ENCODE data around the gene CDX2. TPM values are rescaled to one million over a fixed set of nuclear protein-coding genes. Genes with fewer than 3 reads are reported as not detected.

CDX2 gene
- total RNA-seq, 4 donors from 2014 or later, result 0.56 TPM; not detected in 3

DNA sequence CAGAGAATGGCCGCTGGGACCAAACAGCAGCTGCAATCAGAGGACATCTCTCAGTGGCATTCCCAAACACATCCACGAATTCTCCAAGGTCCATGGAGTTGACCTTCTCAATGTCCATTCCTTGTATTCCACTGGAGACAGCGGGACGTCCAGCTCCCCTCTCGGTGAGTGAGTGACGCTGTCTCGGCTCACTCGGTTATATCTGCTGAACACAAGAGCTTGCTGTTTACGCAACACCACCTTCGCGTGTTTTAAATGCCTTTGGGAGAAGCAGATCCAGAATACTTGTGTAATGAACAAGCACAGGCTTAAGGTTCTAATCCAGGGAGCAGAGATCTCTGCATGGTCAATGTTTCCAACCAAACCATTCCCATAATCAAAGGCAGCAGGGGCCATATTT lies 19.4 kb upstream of the CDX2 start, which contains the start of gene URAD:
TSS of gene URAD (minus strand) at position 174 of the 400 bp plus-strand sequence. CDS start at position 118, 56 bp downstream.
- Histone ChIP-seq H3K27ac (no peak within 1 kb of the TSS), H3K9me3 (no peaks in the 10 kb centered on the region), H3K4me1 (no peaks in the 10 kb centered on the region), H3K4me3 (no peak within 1 kb of the TSS), H3K27me3 (peaks cover 6 to 21% (median 12%) of the 10 kb centered on the region in 3 donors), H3K36me3 (no peaks in the 10 kb centered on the region)
- intact Hi-C loops (cut with DNase I; ENCODE audit: low total_unique reads) (loop anchor here (10.0 kb wide), 1 partner anchor 1004 kb away; no protein-coding TSS in a partner anchor), in situ Hi-C loops (cut with MboI; ENCODE audit: low sequenced_read_pairs in 4 of 4) (loop anchor here (5.0 to 25.0 kb wide), 9 partner anchors 151 to 1004 kb away; no protein-coding TSS in a partner anchor)
- ATAC-seq (no peak), DNase-seq (no peak)
- TF ChIP-seq, protein P1, sequence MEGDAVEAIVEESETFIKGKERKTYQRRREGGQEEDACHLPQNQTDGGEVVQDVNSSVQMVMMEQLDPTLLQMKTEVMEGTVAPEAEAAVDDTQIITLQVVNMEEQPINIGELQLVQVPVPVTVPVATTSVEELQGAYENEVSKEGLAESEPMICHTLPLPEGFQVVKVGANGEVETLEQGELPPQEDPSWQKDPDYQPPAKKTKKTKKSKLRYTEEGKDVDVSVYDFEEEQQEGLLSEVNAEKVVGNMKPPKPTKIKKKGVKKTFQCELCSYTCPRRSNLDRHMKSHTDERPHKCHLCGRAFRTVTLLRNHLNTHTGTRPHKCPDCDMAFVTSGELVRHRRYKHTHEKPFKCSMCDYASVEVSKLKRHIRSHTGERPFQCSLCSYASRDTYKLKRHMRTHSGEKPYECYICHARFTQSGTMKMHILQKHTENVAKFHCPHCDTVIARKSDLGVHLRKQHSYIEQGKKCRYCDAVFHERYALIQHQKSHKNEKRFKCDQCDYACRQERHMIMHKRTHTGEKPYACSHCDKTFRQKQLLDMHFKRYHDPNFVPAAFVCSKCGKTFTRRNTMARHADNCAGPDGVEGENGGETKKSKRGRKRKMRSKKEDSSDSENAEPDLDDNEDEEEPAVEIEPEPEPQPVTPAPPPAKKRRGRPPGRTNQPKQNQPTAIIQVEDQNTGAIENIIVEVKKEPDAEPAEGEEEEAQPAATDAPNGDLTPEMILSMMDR (IDR thresholded peaks at IDR 0.05 in 4 of 5, conservative IDR thresholded peaks at IDR 0.05 in 1 of 5), result no peak
- no peak for TF ChIP-seq POLR2A (IDR thresholded peaks at IDR 0.05)

DNA sequence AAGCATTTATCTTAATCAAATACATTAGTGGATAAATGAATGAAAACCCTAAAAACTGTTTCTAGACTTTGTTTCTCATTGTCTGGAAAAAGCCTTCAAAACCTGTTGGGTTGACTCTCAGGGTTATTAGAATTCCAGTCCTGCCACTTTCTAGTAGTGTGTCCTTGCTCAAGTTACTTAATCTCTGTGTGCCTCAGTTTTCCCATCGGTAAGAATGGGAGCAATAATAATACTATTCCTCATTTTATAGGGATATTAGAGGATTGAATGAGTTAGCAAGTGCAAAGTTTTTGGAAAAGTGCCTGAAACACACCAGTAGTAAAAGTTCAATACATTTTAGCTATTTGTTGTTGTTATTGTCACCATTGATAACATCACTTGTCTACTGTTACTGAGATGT lies 16.5 kb upstream of the CDX2 start:
- peaks cover 35 to 51% (median 37%) of the 10 kb centered on the region in 3 donors for H3K27me3 ChIP-seq
- no peak for DNase-seq
- no peak for ATAC-seq
- no peak overlapping the region for H3K4me3 ChIP-seq
- H3K36me3 ChIP-seq, result no peaks in the 10 kb centered on the region
- in situ Hi-C loops (cut with MboI; ENCODE audit: low sequenced_read_pairs in 4 of 4) (loop anchor here (5.0 to 25.0 kb wide), 9 partner anchors 148 to 1001 kb away; no protein-coding TSS in a partner anchor), intact Hi-C loops (cut with DNase I; ENCODE audit: low total_unique reads) (loop anchor here (10.0 kb wide), 1 partner anchor 1001 kb away; no protein-coding TSS in a partner anchor)
- no peak overlapping the region for H3K27ac ChIP-seq
- TF ChIP-seq POLR2A (IDR thresholded peaks at IDR 0.05), result no peak
- TF ChIP-seq, protein P1 (IDR thresholded peaks at IDR 0.05 in 4 of 5, conservative IDR thresholded peaks at IDR 0.05 in 1 of 5), result no peak
- no peaks in the 10 kb centered on the region for H3K4me1 ChIP-seq
- no peaks in the 10 kb centered on the region for H3K9me3 ChIP-seq

DNA sequence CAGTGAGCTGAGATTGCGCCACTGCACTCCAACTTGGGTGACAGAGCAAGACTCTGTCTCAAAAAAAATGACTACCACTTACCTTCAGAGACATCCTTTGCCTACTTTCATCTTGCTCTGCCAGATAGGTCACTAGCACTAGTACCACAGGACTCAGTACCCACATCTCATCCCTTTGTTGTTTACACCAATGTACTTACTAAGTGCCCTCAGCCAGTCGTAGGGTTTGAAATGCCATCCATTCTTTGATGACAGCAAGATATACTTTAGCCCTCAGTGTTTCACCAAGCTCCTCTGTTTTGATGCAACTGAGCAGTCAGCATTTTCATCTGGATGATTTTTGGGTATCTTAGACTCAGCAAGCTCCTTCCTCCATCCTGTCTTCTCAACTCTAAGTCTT lies 13.2 kb upstream of the CDX2 start:
- H3K27ac ChIP-seq, result no peak overlapping the region
- in situ Hi-C loops (cut with MboI; ENCODE audit: low sequenced_read_pairs in 4 of 4) (loop anchor here (5.0 to 25.0 kb wide), 9 partner anchors 145 to 998 kb away; no protein-coding TSS in a partner anchor), intact Hi-C loops (cut with DNase I; ENCODE audit: low total_unique reads) (loop anchor here (5.0 to 10.0 kb wide), 2 partner anchors 605 to 998 kb away; no protein-coding TSS in a partner anchor)
- H3K4me1 ChIP-seq, result peaks cover 6 to 7% of the 10 kb centered on the region in 2 donors
- TF ChIP-seq, protein P1 (IDR thresholded peaks at IDR 0.05 in 4 of 5, conservative IDR thresholded peaks at IDR 0.05 in 1 of 5), result no peak
- no peak for TF ChIP-seq POLR2A (IDR thresholded peaks at IDR 0.05)
- peaks cover 63 to 71% (median 65%) of the 10 kb centered on the region in 3 donors for H3K27me3 ChIP-seq
- no peaks in the 10 kb centered on the region for H3K9me3 ChIP-seq
- H3K4me3 ChIP-seq, result no peak overlapping the region
- DNase-seq, result no peak
- H3K36me3 ChIP-seq, result no peaks in the 10 kb centered on the region
- no peak for ATAC-seq

DNA sequence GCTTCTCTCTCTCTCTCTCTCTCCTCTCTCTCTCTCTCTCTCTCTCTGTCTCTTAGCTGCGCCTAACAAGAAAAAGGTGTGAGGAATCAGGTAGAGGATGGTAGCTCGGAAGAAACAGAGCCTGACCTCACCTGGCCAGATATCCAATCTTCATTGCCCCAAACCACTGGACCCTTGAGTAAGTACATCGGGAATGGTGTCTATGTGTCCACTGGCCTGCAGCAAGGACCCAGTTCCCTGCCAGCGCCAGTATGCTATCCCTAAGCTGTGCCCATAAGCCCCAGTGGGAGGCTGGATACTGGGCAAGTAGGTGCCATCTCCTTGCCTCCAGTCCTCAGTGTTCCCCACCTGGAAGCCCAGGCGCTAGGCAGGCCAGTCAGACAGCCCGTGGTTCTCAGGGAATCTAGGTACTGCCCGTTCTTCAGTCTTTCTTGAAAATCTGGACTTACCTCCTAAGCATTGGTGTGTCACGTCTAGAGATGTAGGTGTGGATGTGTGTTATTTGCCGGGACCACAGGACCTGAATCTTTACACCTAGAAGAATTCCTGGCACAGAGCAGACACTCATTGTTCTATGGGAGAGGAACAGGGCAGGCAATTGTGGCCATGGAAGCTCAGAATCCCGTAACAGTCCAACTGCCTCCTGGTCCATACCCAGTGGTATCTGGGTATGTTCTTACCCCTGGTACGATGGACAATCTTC lies 12.0 kb upstream of the CDX2 start:
- no peaks in the 10 kb centered on the region for H3K9me3 ChIP-seq
- no peak overlapping the region for H3K27ac ChIP-seq
- in situ Hi-C loops (cut with MboI; ENCODE audit: low sequenced_read_pairs in 4 of 4), result loop anchor here (5.0 to 25.0 kb wide), 9 partner anchors 144 to 996 kb away; no protein-coding TSS in a partner anchor
- intact Hi-C loops (cut with DNase I; ENCODE audit: low total_unique reads), result loop anchor here (5.0 to 10.0 kb wide), 2 partner anchors 604 to 996 kb away; no protein-coding TSS in a partner anchor
- no peaks in the 10 kb centered on the region for H3K36me3 ChIP-seq
- peaks cover 69 to 82% (median 75%) of the 10 kb centered on the region in 3 donors for H3K27me3 ChIP-seq
- ATAC-seq (no peak), DNase-seq (no peak)
- H3K4me3 ChIP-seq, result no peak overlapping the region
- peaks cover 6 to 7% of the 10 kb centered on the region in 2 donors for H3K4me1 ChIP-seq
- TF ChIP-seq, protein P1 (IDR thresholded peaks at IDR 0.05 in 4 of 5, conservative IDR thresholded peaks at IDR 0.05 in 1 of 5), result no peak
- TF ChIP-seq POLR2A (IDR thresholded peaks at IDR 0.05), result no peak
